Activated T-helper 1 cell treated with Interleukin-2 at 50 U/mL for 16 hours (primary cell): Measurements from ENCODE around the gene ZG16.
A peak's percentile ranks its signal among the peaks of the same experiment; 100 is the strongest.

Experiments used
- DNase-seq: peaks from one replicate; pipeline ENCODE4 v3.0.0-alpha.2; 2020; ENCODE audit warnings: low read depth

Gene ZG16

DNA sequence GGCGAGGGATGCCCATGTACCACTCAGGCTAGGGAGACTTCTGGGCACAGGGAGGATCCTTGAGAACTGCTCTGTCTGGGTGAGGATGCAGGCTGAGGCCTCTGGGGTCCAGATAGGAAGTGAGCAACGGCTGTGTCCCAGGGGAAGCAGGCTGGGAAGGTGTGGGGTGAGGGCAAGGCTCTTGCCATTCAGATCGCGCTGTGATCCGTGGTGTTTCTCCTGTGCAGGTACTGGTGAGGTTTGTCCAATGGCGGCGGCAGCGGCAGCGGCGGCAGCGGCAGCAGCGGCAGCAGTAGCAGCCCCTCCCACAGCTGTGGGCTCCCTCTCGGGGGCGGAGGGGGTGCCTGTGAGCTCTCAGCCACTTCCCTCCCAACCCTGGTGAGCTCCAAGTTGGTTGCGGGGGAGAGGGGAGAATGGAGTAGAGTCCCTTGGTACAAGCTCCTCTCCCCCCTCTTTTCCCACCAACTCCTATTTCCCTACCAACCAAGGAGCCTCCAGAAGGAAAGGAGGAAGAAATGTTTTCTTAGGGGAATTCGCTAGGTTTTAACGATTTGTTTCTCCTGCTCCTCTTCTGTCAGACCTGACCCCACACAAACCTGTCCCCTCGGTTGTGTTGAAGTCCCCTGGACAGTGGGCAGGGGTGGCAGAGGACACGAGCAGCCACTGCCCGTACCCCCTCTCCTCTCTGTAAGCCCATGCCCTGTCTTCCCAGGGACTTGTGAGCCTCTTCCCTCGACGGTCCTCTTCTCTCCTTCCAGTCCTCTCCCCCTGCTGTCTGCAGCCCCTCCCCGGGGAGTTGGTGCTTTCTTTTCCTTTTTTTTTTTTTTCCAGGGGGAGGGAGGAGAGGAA, 32.0 kb downstream of the ZG16 start:
- no peak for DNase-seq

DNA sequence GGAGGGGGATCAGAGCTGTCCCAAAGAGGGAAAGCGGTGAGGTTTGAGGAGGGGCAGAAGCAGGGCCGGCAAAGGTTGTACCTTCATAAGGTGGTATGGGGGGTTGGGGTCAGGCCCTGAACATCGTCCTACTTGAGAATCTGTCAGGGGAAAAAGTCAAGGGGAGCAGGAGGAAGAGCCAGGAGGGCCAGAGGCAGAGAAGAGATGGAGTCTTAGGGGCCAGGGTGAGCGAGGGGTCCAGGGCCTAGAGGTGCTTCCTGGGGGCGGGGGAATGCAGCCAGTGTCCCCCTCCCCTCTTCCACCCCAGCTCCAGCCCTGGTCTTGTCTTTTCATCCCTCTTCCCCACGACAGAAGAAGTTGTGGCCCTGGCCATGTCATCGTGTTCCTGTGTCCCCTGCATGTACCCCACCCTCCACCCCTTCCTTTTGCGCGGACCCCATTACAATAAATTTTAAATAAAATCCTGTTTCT, 32.7 kb downstream of the ZG16 start:
- DNase-seq, result no peak

DNA sequence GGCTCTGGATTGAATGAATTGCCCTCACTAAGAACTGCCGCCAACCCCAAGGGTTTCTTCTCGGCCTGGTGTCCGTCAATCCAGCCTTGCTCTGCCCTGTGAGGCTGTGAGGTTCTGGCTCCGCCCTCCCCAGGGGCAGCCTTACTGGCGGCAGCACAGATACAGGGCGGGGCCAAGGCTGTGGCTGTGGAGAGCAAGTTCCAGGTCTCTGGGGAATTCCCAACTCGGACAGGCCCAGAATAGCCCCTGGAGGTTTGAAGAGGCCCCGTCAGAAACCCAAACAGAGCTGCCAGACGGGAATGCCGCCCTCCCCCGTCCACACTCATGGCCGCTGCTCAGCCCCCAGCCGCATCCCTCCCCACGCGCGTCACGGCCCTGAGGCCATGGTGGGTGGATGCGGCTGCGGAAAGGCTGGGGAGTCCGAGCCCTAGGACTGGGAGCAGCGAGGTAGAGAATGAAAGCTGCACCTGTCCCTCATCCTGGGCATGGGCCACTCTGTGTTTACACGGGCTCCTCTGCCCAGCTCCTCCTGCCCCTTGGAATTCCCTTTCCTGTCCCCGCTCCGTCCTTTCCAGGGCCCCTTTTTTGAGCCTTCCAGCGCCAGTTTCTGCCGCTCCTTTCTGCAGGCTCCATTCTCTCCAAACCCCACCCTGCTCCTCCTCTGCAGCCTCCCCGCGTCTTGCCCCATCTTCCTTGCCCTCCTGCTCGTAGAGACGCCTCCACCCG, 33.3 kb downstream of the ZG16 start:
- DNase-seq, result peak; percentile 53

DNA sequence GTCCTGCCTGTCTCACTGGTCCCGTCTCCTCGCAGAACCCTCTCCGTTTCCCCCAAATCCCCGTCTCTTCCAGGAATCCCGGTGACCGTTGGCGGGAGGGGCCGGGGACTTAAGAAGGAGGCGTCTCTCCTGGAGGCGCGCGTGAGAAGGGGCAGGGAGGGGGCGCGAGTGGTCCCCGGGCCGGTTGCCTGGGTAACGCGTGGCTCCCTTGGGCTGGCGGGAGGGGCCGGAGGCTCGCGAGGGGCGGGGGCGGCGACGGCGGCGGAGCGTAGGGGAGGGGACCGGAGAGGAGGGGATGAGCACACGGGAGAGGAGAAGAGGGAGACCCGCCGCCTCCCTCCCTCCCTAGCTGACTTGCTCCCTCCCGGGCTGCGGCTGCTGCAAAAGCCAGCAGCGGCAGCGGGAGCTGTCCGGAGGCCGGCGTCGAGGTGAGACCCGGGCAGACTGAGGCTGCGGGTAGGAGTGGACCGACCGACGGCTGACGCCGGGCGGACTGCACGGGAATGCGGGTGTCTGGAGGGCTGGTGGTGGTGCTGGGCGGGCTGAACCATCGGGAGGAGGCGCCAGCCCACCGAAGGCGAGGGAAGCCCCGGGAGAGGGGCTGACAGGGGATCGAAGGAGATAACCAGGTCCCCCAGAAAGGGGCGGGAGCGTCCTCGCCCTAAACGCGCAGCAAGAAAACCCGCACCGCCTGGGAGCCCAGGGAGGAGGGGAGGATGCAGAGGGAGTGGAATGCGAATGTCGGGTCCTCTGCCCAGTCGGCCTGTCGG, 34.0 kb downstream of the ZG16 start, which contains the start of gene PRRT2:
Gene PRRT2 (plus strand): TSS at position 298 of the 770 bp plus-strand sequence. CDS start 862 bp downstream, outside the sequence.
- DNase-seq, result peak; percentile 39

DNA sequence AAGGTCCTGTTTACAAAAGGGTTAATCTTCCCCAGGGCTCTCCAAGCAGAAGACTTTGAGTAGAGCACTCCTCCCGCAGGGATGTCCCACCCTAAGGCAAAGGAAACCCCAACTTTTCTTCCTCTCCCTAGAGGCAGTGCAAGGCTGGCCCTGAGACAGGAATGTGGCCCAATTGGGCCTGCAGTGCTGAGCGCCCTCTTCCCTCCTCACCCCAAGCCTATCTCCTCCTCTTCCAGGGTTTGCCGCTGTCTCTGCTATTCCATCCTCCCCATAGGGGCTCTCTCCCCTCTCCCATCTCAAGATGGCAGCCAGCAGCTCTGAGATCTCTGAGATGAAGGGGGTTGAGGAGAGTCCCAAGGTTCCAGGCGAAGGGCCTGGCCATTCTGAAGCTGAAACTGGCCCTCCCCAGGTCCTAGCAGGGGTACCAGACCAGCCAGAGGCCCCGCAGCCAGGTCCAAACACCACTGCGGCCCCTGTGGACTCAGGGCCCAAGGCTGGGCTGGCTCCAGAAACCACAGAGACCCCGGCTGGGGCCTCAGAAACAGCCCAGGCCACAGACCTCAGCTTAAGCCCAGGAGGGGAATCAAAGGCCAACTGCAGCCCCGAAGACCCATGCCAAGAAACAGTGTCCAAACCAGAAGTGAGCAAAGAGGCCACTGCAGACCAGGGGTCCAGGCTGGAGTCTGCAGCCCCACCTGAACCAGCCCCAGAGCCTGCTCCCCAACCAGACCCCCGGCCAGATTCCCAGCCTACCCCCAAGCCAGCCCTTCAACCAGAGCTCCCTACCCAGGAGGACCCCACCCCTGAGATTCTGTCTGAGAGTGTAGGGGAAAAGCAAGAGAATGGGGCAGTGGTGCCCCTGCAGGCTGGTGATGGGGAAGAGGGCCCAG, 34.9 kb downstream of the ZG16 start:
- DNase-seq, result no peak

DNA sequence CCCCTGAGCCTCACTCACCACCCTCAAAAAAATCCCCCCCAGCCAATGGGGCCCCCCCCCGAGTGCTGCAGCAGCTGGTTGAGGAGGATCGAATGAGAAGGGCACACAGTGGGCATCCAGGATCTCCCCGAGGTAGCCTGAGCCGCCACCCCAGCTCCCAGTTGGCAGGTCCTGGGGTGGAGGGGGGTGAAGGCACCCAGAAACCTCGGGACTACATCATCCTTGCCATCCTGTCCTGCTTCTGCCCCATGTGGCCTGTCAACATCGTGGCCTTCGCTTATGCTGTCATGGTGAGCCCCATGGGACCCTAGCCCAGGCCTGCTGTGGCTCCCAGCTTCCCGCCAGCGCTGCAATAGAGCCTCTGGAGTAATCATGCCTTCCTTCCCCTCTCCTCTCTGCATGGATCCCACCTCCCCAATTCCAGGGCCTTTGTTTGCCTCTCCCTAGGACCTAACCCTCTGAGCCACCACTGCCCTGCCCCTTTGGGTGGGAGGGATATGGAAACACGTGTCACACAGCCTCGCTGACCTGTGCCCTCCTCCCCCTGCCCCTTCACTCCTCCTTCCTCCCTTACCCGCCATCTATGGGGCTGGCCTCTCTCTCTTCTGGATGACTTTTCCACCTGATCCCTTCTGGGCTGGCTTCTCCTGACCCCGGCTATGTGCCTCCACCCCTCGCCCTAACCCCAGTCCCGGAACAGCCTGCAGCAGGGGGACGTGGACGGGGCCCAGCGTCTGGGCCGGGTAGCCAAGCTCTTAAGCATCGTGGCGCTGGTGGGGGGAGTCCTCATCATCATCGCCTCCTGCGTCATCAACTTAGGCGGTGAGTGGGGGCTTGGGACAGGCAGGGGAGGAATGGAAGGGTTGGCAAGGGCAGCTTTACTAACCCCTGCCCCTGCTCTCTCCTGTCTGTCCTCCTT, 35.8 kb downstream of the ZG16 start:
- DNase-seq, result no peak

DNA sequence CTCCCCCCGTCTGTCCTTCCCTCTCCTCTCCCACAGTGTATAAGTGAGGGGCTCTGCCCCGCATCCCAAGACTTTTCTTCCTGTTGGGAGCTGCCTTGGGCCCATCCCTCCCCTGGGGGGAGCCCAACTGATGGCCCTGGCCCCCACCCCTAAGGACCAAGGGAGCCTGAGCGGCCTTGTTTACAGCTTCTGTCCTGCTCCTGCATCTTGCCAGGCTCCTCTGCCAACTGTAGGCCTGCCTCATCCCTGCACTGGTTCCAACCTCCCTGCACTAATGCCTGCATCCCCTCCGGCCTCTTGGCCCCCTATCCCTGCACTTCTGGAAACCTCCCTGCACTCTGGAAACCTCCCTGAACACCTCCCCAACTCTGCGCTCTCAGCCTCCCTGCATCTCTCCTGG, 36.5 kb downstream of the ZG16 start:
- DNase-seq, result no peak

DNA sequence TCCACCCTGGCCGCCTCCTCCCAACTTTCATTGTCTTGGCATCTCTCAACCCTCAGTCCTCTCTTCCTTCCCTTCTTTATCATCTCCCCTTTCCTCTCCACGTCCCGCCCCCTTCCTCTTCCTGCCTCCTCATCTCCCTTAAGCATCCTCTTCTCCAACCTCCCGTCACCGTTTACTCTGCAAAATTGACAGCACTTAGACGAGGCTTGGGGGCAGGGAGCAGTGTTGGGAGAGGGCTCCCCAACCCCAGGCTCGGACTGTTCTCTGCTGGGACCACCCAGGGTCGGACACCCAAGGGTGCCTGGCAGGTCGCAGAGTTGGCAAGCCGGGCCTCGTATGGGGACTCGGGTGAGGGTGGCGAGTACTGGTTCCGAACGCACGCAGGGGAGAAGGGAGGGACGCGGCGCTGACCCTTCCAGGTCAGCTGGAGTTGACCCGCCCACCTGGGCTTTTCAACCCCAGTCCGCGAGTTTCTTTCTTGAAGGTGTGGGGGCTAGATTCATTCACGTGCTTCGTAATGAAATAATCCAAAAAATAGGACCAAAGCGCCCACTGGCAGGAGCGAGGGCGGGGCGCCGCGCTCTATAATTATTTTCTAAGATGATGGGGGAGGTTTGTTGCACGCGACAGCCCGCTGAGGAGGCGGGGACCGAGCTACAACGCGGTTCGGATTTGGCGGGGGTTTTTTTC, 37.1 kb downstream of the ZG16 start:
- DNase-seq, result peak; percentile 41

DNA sequence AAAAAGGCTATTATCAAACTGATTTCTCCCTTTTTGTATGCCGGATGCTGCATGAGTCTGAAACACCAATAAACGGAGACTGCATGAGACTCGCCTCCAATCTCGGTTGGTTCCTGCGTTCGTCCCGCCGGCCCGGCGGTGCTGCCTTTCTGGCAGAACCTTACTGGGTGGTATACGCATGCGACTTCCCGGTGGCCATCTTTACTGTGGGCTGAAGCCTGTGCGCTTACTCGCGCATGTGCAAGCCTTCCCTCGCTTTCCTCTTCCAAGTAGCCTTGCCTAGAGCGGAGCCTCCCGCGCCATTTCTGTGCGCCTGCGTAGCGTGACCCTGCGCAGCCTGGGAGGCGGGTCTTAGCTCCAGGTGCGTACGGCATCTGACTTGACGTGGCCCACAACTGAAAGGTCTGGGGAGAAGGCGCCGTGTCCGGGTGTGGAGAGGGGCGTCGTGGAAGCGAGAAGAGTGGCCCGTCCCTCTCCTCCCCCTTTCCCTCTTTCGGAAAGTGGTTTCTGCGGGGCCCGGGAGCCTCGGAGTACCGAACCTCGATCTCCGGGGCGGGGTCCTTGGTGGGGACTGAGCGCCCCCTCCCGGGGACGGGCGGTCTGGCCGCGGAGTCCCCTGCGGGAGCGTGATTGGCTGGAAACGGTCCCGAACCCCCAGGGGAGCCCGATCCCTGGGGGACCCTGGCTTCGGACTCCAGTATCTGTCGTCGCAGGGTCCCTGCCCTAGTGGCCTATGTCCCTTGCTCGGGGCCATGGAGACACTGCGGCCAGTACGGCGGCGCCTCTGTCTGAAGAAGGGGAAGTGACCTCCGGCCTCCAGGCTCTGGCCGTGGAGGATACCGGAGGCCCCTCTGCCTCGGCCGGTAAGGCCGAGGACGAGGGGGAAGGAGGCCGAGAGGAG, 38.0 kb downstream of the ZG16 start, which contains the start of gene PAGR1:
Gene PAGR1 (plus strand): TSS at position 360 of the 901 bp plus-strand sequence. CDS start 374 bp downstream, at position 734.
- peak; percentile 97 for DNase-seq

DNA sequence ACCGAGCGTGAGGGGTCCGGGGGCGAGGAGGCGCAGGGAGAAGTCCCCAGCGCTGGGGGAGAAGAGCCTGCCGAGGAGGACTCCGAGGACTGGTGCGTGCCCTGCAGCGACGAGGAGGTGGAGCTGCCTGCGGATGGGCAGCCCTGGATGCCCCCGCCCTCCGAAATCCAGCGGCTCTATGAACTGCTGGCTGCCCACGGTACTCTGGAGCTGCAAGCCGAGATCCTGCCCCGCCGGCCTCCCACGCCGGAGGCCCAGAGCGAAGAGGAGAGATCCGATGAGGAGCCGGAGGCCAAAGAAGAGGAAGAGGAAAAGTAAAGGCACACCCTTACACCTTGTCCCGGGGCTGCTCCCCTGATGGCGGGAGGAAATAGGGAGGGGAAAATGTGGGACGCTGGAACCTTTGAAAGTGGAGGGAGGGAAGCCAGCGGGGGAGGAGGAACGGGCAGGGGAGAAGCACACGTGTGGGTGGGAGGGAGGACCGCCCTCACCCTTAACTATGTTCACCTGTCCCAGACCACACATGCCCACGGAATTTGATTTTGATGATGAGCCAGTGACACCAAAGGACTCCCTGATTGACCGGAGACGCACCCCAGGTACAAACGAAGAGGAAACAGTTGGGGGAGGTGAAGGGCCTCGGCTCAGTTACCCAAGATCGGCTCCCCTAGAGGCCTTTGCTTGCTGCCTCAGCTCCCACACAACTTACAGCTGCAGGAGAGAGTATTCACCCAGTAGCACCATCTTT, 38.8 kb downstream of the ZG16 start:
- no peak for DNase-seq

DNA sequence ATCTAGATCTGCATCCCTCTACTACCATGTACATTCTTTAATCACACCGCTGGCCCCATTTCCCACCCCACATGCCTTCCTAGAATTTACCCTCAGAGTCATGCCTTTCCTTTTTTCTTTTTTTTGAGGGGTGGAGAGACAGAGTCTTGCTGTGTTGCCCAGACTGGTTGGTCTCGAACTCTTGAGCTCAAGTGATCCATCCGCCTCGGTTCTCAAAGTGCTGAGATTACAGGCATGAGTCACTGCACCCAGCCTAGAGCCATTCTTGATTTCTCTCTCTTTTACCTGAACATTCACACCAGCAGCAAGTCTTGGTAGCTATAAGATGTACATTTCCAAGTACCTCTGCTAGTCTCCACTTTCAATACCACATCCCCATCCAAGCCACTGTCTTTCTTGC, 40.0 kb downstream of the ZG16 start:
- DNase-seq, result no peak

DNA sequence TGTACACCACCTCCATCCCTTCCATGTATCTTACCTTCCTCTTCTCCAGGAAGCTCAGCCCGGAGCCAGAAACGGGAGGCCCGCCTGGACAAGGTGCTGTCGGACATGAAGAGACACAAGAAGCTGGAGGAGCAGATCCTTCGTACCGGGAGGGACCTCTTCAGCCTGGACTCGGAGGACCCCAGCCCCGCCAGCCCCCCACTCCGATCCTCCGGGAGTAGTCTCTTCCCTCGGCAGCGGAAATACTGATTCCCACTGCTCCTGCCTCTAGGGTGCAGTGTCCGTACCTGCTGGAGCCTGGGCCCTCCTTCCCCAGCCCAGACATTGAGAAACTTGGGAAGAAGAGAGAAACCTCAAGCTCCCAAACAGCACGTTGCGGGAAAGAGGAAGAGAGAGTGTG, 41.5 kb downstream of the ZG16 start:
- DNase-seq, result no peak

DNA sequence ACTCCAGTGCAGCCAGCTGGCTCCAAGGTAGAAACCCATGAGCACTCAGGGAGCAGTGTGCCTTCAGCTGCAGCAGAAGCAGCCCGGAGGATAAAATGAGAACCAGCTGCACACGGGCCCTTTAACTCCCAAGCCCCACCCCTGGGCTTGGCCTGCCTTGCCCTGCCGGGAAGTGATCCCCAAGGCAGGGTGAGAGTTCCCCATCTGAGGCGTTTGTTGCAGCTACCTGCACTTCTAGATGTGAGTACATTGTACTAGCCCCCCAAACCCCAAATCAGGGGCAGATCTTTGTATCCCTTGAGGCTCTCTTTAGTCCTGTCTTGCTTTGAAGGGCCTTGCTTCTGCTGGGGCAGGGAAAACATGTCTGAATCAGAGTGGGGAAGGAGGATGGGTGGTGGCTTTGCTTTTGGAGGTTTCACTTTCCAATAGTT, 42.2 kb downstream of the ZG16 start, which contains the start of gene MVP:
Gene MVP (plus strand): TSS at position 192 of the 431 bp plus-strand sequence. CDS start 10,088 bp downstream, outside the sequence.
- no peak for DNase-seq

DNA sequence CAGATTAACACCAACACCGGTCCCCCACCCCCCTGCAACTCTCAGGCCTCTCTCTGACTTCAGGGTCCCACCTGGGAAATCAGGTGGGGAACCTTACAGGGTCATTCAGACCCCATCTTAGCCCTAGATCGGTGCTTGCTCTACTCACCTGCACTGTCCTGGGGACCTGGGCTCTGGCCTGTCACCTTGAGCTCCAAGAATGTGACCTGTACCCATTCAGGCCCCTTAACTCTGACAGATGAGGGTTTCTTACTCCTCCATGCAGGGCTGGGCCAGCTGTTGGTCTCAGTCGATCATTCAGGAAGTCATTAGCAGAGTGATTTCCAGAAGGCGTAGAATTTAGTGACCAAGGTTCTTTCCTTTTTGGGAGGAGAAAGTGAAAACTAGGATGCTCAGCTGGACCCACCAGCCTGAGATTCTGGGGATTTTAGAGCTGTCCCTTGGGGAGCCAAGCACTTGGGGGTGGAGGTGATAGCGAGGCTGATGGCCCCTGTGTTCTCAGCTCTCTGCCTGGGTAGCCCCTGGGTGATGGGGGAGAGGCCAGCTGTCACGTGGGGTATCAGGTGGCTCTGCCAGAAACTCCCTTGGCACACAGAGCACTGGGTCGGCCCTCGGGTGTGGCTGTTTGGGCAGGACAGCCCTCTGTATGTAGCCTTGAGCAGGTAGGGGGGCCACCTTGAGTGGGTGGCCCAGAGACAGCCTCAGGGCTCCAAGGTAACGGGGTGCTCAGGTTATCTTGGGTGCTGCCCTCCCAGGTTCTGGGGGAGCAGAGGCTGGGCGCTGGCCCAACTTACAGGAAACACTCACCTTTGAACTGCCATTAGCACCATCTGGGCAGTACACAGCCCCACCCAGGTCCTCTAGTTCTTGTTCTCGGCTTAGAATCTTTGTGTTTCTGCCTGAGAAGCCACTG, 42.9 kb downstream of the ZG16 start:
- no peak for DNase-seq

DNA sequence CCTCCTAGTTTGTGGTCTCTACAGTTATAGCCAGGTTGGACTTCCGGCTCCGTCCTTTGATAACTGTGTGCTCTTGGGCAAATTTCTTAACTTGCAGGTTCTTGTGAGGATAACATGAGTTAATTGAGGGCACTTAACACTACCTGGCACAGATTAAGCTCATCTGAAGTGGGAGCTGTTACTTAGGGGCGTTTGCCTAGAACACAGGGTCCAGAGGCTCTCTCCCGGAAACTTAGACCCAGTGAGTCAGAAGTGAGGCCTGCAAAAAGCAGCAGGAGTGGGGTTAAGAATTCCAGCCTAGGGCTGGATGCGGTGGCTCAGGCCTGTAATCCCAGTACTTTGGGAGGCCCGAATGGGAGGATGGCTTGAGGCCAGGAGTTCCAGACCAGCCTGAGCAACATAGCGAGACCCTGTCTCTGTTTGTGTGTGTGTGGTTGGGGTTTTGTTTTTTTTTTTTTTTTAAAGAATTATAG, 43.6 kb downstream of the ZG16 start:
- DNase-seq, result no peak

DNA sequence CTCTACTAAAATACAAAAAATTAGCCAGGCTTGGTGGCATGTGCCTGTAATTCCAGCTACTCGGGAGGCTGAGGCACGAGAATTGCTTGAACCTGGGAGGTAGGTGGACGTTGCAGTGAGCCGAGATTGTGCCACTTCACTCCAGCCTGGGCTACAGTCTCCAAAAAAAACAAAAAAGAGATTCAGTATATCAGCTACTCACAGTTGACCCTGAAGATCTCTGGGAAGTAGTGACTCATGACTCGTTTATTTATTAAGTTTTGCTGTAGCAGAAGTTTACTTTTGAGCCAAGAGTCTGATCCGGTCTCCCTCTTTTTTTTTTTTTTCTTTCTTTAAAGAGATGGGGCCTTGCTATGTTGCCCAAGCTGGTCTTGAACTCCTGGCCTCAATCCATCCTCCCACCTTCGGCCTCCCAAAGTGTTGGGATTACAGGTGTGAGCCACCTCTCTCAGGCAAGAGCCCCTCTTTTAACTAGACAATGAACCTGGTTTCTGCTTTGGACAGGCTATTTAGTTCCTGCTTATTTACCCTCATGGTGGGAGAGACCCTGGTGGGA, 46.6 kb downstream of the ZG16 start:
- DNase-seq, result no peak
